Small intestine (tissue), 7 donors: Measurements from ENCODE around the gene PTPRR. TPM values are rescaled to one million over a fixed set of nuclear protein-coding genes. Genes with fewer than 3 reads are reported as not detected.

ENCODE experiments used
- DNase-seq, 2 donors: peaks; one replicate each; pipeline versions ENCODE4 v3.0.0 to v3.0.0-alpha.2; 2013
- FAIRE-seq: peaks from 2 replicates; lab custom pipeline; 2012; peaks lifted over from hg19 to GRCh38; lab: Jason Lieb, UNC
- H3K27ac ChIP-seq, 3 donors: one replicate each; pipeline ENCODE4 v1.5.1; 2013; ENCODE audit warnings: low read length in 2 of 3, mild to moderate bottlenecking in 2 of 3, control low read depth in 1 of 3, inconsistent platforms in 1 of 3, low read depth in 1 of 3, moderate library complexity in 1 of 3
- H3K27me3 ChIP-seq, 3 donors: one replicate each; pipeline ENCODE4 v1.6.1; 2013; ENCODE audit warnings: low read length in 3 of 3, inconsistent platforms in 1 of 3; ENCODE audit not compliant: control insufficient read depth in 3 of 3, insufficient read depth in 3 of 3
- H3K36me3 ChIP-seq, 3 donors: one replicate each; pipeline ENCODE4 v1.6.1; 2013; ENCODE audit warnings: low read length in 3 of 3, inconsistent platforms in 1 of 3, low read depth in 1 of 3, mild to moderate bottlenecking in 1 of 3, moderate library complexity in 1 of 3; ENCODE audit not compliant: control insufficient read depth in 3 of 3, insufficient read depth in 2 of 3
- H3K4me1 ChIP-seq, 3 donors: one replicate each; pipeline ENCODE4 v1.6.1; 2013; ENCODE audit warnings: low read length in 2 of 3, inconsistent platforms in 1 of 3, low read depth in 1 of 3, mild to moderate bottlenecking in 1 of 3, moderate library complexity in 1 of 3; ENCODE audit not compliant: control insufficient read depth in 3 of 3, insufficient read depth in 2 of 3
- H3K4me3 ChIP-seq, 3 donors: one replicate each; pipeline ENCODE4 v1.5.1; 2013; ENCODE audit warnings: low read length in 3 of 3, control low read depth in 1 of 3, inconsistent platforms in 1 of 3, low read depth in 1 of 3, mild to moderate bottlenecking in 1 of 3, moderate library complexity in 1 of 3
- H3K9me3 ChIP-seq, 2 donors: one replicate each; pipeline ENCODE4 v1.6.1; 2013; ENCODE audit warnings: low read depth in 1 of 2, low read length in 1 of 2; ENCODE audit not compliant: control insufficient read depth in 2 of 2, insufficient read depth in 1 of 2
- WGBS, 3 donors: extraction: QIAGEN DNeasy Blood & Tissue Kit; methylation state at CpG; one replicate each; pipeline ENCODE4 v1.1.7; 2013; 5-methylcytosine and 5-hydroxymethylcytosine counted together
- polyA plus RNA-seq, 4 donors: library from polyadenylated mRNA; stranded (reverse) in 3 of 4; unstranded in 1 of 4; fragments of 200-250 nt in 3 of 4; fragments of 120-200 nt in 1 of 4; gene quantifications; one replicate each; pipeline versions ENCODE4 v1.2.1 to v1.2.3, GENCODE V29; 2013
- donor health status: healthy with polysubstance abuse.
- donor health status: control.
- donor health status: control.
- donor health status: Bipolar disorder and iron deficiency.
- donor health status: healthy.

PTPRR gene
- polyA plus RNA-seq, 4 donors: 0.84 to 18.9 (median 5.4) TPM

GRCh38 chr12:70670948-70671347, 249.6 kb downstream of the PTPRR start:
- FAIRE-seq: no peak
- WGBS, 3 donors: 65 to 94% (median 80%) methylated on average over 3 of the region's 3 CpGs
- Histone ChIP-seq H3K36me3 (no peaks in the 10 kb centered on the region), H3K27me3 (no peaks in the 10 kb centered on the region), H3K4me1 (no peaks in the 10 kb centered on the region), H3K4me3 (no peak overlapping the region), H3K9me3 (no peaks in the 10 kb centered on the region), H3K27ac (no peak overlapping the region)
- DNase-seq: no peak

DNA sequence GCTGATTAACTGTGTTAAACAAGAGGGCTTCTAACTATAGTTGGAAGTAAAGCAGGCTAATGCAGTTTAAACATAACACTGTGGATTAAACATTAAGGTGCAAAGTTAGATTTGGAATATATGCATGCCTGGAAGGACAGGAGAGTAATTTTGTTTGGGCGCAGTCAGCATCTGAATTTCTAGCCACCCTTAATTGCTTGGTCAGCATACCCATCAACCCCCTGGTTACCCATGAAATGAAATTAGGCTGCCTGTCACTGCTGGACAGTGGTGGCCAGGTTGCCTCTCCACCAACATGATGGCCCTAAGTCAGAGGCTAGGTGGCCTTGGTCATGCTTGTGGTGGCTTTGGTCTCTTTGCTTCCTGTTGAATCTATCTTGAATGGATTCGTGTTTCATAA, 253.3 kb downstream of the PTPRR start:
- no peaks in the 10 kb centered on the region for H3K27me3 ChIP-seq
- 87 to 94% (median 90%) methylated on average over 2 of the region's 2 CpGs for WGBS, 3 donors
- no peaks in the 10 kb centered on the region for H3K36me3 ChIP-seq
- no peaks in the 10 kb centered on the region for H3K4me1 ChIP-seq
- H3K4me3 ChIP-seq: no peak overlapping the region
- FAIRE-seq (no peak), DNase-seq (no peak)
- H3K27ac ChIP-seq: no peak overlapping the region
- no peaks in the 10 kb centered on the region for H3K9me3 ChIP-seq

DNA sequence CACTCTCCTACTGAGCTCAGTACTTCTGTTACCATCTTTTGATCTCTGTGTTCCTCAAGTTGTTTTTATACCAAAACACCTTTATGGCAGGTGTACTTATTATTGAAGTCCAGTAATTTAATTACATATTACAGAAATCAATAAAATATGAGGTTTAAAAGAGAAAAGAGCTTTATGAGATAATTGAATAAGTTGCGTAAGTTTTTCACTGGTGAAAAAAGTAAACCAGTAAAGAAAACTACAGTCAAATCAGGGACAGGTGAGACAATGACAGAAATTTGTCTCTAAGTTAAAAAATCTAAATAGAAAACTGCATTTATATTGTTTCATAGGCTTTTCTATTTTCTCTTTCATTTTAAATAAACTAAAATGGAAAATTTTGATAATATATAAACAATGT, 254.2 kb downstream of the PTPRR start:
- WGBS, 3 donors: 98 to 100% (median 100%) methylated on average over 1 of the region's 1 CpG
- no peaks in the 10 kb centered on the region for H3K9me3 ChIP-seq
- H3K27ac ChIP-seq: no peak overlapping the region
- H3K4me1 ChIP-seq: no peaks in the 10 kb centered on the region
- FAIRE-seq (no peak), DNase-seq (no peak)
- H3K27me3 ChIP-seq: no peaks in the 10 kb centered on the region
- no peak overlapping the region for H3K4me3 ChIP-seq
- H3K36me3 ChIP-seq: no peaks in the 10 kb centered on the region

DNA sequence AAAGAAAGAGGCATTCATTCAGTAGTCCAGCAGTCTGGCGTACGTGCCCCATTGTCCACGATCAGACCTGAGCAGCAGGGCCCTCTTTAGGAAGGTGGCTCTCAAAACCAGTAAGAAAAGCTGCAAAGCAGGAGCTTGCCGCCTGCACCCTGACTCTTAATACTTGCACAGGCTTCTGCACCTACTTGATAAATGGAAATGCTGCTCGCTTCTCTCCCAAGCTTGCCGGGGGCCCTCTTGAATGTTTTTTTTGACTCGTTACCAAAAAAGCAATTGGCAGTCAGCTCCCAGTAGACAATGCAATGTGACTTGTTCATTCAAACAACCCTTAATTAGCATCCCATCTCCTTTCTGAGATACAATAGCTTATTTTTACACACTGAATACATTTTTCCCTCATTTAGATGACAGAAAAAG, 256.1 kb downstream of the PTPRR start:
- Histone ChIP-seq H3K4me1 (no peaks in the 10 kb centered on the region), H3K9me3 (no peaks in the 10 kb centered on the region), H3K4me3 (no peak overlapping the region), H3K27me3 (no peaks in the 10 kb centered on the region), H3K36me3 (no peaks in the 10 kb centered on the region), H3K27ac (no peak overlapping the region)
- FAIRE-seq (no peak), DNase-seq (no peak)
- 58 to 82% (median 75%) methylated on average over 7 of the region's 7 CpGs for WGBS, 3 donors

DNA sequence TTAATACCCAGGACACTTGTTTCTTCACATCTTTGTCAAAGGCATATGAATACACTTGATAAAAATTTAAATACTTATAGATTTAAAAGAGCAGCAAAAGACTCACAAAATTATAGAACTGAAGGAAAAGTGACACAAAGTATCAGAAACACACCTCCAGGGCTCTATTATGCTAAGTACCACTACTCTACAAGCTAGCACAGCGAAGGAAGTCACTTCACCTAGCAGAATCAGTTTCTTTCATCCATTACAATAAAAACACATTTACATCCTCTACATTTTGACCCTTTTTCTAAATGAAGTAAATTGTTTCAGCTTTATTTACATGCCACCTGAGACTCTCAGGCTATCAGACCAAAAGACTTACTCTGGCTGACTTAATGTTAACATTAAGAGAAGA, 256.7 kb downstream of the PTPRR start:
- Histone ChIP-seq H3K9me3 (no peaks in the 10 kb centered on the region), H3K27me3 (no peaks in the 10 kb centered on the region), H3K36me3 (no peaks in the 10 kb centered on the region), H3K4me3 (no peak overlapping the region), H3K4me1 (no peaks in the 10 kb centered on the region), H3K27ac (no peak overlapping the region)
- FAIRE-seq: no peak
- DNase-seq: no peak
- 88 to 97% (median 91%) methylated on average over 1 of the region's 1 CpG for WGBS, 3 donors

DNA sequence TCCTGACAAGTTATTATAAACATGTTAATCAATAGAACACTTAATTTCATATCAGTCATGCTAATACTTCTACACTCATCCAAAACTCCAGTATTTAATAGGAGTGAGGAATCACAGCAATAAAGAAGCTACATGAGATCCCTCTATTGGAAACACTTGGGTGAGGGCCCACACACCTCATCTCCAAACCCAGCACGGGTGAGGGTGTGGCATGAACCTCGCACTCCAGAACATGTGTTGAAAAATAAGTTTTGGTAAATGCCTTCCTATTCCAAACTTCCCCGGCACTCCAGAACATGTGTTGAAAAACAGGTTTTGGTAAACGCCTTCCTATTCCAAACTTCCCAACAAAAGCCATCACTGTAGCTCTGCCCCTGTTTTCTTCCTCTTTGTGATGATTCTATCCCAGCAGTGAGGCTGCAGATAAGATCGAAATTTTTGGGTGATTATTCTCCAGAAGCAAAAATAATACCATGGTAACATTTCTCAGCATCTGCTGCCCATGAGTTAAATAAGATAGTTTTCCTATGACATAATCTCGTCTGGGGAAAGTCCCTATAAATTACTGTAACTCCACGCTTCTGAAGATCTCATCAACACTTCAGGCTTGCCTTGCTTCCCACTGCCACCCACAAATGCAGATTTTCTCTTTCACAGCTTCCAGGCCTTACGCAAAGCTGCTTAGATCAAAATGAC, 258.9 kb downstream of the PTPRR start:
- H3K4me1 ChIP-seq: no peaks in the 10 kb centered on the region
- 63 to 70% (median 68%) methylated on average over 8 of the region's 8 CpGs for whole genome bisulfite sequencing, 3 donors
- FAIRE-seq (no peak), DNase-seq (no peak)
- H3K27ac ChIP-seq: no peak overlapping the region
- H3K27me3 ChIP-seq: no peaks in the 10 kb centered on the region
- no peaks in the 10 kb centered on the region for H3K9me3 ChIP-seq
- H3K36me3 ChIP-seq: no peaks in the 10 kb centered on the region
- no peak overlapping the region for H3K4me3 ChIP-seq

GRCh38 chr12:70660620-70661219, 259.8 kb downstream of the PTPRR start:
- Histone ChIP-seq H3K27ac (no peak overlapping the region), H3K4me1 (no peaks in the 10 kb centered on the region), H3K9me3 (no peaks in the 10 kb centered on the region), H3K36me3 (no peaks in the 10 kb centered on the region), H3K27me3 (no peaks in the 10 kb centered on the region), H3K4me3 (no peak overlapping the region)
- 72 to 80% (median 79%) methylated on average over 5 of the region's 5 CpGs for WGBS, 3 donors
- DNase-seq (peak in 1 of 2 donors; percentile 7), FAIRE-seq (no peak)

DNA sequence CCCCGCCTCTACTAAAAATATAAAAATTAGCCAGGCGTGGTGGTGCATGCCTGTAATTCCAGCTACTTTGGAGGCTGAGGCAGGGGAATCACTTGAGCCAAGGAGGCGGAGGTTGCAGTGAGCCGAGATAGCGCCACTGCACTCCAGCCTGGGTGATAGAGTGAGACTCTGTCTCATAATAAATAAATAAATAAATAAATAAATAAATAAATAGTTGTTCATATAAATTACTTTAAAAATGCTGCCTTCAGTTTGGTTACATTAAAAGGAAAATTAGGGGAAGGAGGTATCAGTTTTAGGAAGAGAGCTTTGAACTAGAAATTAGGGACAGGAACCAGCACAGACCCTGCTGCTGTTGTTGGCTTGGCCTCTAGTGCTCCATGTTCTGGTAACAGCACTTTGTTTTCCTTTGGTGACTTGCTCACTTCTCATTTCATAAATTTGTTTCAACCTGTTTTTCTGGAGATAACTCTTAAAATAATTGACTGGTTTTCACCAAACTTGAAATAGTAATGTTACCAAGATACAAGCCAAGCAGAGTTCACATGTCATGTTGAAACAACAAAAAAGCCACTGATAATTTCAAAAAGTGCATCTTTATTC, 260.4 kb downstream of the PTPRR start:
- Histone ChIP-seq H3K9me3 (no peaks in the 10 kb centered on the region), H3K27me3 (no peaks in the 10 kb centered on the region), H3K4me1 (no peaks in the 10 kb centered on the region), H3K4me3 (no peak overlapping the region), H3K36me3 (no peaks in the 10 kb centered on the region), H3K27ac (no peak overlapping the region)
- FAIRE-seq: no peak
- WGBS, 3 donors: 94 to 96% (median 96%) methylated on average over 5 of the region's 5 CpGs
- DNase-seq: no peak
